Measurements from ENCODE around the gene CH25H.

DNA sequence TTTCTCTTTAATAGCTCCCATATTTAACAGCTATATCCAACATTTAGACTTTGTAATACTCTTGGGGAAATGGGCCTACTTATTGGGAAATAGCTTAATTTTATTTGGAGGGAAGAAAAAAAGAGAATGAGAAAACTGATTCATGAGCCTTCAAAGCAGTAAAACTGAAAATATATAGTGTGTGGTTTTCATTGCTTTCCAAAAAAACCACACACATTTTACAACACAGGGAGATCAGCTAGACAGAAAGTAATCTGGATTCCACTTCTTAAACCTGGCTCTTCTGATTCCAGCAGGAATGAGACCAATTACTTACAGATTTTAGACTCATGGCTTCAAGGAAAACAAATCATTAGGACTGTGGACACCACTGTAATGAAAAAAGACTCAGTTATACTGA is 48.7 kb downstream of the CH25H start:
- TF ChIP-seq CTCF (IDR thresholded peaks at IDR 0.05) = no peak
- no peak for TF ChIP-seq POLR2A (IDR thresholded peaks at IDR 0.05)
- TF ChIP-seq POLR2AphosphoS5 (IDR thresholded peaks at IDR 0.05; ENCODE audit: insufficient read depth in 1 of 2, low read depth in 1 of 2) = peak in 1 of 2 donors; percentile 13

All from vagina (tissue), 2 donors.